GM12878 (cell line): ENCODE data around the gene WDR11. TPM values are rescaled to one million over a fixed set of nuclear protein-coding genes. Genes with fewer than 3 reads are reported as not detected.

Experiments
- BCL11A ChIP-seq: IDR thresholded peaks from 2 replicates; pipeline ENCODE4 v1.6.1; 2011; ENCODE audit warnings: low read depth, low read length
- BMI1 ChIP-seq: fragments of 450-650 bp; IDR thresholded peaks from 2 replicates; pipeline ENCODE4 v1.6.1; 2016; ENCODE audit warnings: mild to moderate bottlenecking, moderate library complexity, borderline replicate concordance
- CHD1 ChIP-seq: IDR thresholded peaks from 2 replicates; pipeline ENCODE4 v1.6.1; 2012; ENCODE audit warnings: low read depth, low read length, improper control_type of control experiment
- FOXK2 ChIP-seq: fragments of 450-650 bp; IDR thresholded peaks from 2 replicates; pipeline ENCODE4 v1.6.1; 2017; ENCODE audit warnings: mild to moderate bottlenecking, moderate library complexity
- HSF1 ChIP-seq: fragments of 150-350 bp; IDR thresholded peaks from 2 replicates; pipeline ENCODE4 v1.6.1; 2014; ENCODE audit warnings: mild to moderate bottlenecking, low read depth, low read length
- KAT2A ChIP-seq: conservative IDR thresholded peaks from 2 replicates; pipeline ENCODE4 v1.6.1; 2011; ENCODE audit warnings: low read depth, low read length; ENCODE audit not compliant: control insufficient read depth
- KLF5 ChIP-seq: fragments of 450-650 bp; IDR thresholded peaks from 2 replicates; pipeline ENCODE4 v1.6.1; 2014; ENCODE audit warnings: mild to moderate bottlenecking; ENCODE audit not compliant: partially characterized antibody
- NFIC ChIP-seq: IDR thresholded peaks from 2 replicates; pipeline ENCODE4 v1.6.1; 2012; ENCODE audit warnings: low read depth, mild to moderate bottlenecking, inconsistent platforms, low read length, moderate library complexity
- STAT1 ChIP-seq: fragments of 450-650 bp; conservative IDR thresholded peaks from 2 replicates; pipeline ENCODE4 v1.6.1; 2014; ENCODE audit warnings: antibody characterized with exemption, mild to moderate bottlenecking
- YY1 ChIP-seq: IDR thresholded peaks from 2 replicates; pipeline ENCODE4 v1.6.1; 2011; ENCODE audit warnings: low read depth, mild to moderate bottlenecking, low read length
- polyA plus RNA-seq, 11 experiments: library from polyadenylated mRNA; depleted of rRNA in 4 of 11; unstranded in 6 of 11; stranded (reverse) in 5 of 11; fragments of >200 nt; fragmentation: Nextera tagmentation in 4 of 11; fragmentation: Illumina TruSeq in 1 of 11; extraction: Ambion mirVana in 4 of 11; extraction: Trizol in 1 of 11; gene quantifications; 1 replicate in 1 of 11; 2 replicates in 10 of 11; pipeline versions ENCODE4 v1.2.1 to v1.2.3, GENCODE V29; 2011 to 2016; ENCODE audit warnings: inconsistent platforms in 2 of 11, missing spikeins in 2 of 11, low read depth in 1 of 11
- total RNA-seq, 4 experiments: library from RNA; depleted of rRNA in 3 of 4; stranded (reverse); fragments of >200 nt in 3 of 4; fragmentation: Illumina TruSeq in 1 of 4; extraction: Trizol in 1 of 4; gene quantifications; 2 replicates each; pipeline versions ENCODE4 v1.2.1 to v1.2.3, GENCODE V29; 2013 to 2021
- TF ChIP-seq, protein P1 (sequence below): fragments of 450-650 bp; IDR thresholded peaks from 2 replicates; pipeline ENCODE4 v1.6.1; 2016; ENCODE audit warnings: mild to moderate bottlenecking
- TF ChIP-seq, protein P2 (sequence below): fragments of 450-650 bp; formaldehyde crosslinking; IDR thresholded peaks from 2 replicates; pipeline ENCODE4 v1.4.0; 2022; ENCODE audit warnings: mild to moderate bottlenecking, moderate library complexity
- TF ChIP-seq, protein P3 (sequence below): IDR thresholded peaks from 2 replicates; pipeline ENCODE4 v1.6.1; 2011; ENCODE audit warnings: borderline replicate concordance, low read depth, mild to moderate bottlenecking, moderate library complexity, mixed read lengths, low read length; ENCODE audit not compliant: insufficient read depth; ENCODE audit errors: extremely low read length
- TF ChIP-seq, protein P4 (sequence below): fragments of 450-650 bp; IDR thresholded peaks from 2 replicates; pipeline ENCODE4 v1.6.1; 2018; ENCODE audit warnings: mild to moderate bottlenecking, low read depth, moderate library complexity; ENCODE audit not compliant: partially characterized antibody

Gene WDR11
- total and polyA plus RNA-seq, 10 of the 15 experiments (the other 5 are each of a cell fraction or from before 2014, with no cell fraction given) = 21.3 to 132 (median 42.6) TPM

GRCh38 chr10:120850911-120851865 lies at the start of gene WDR11 (continued):
- TF ChIP-seq, protein P1, sequence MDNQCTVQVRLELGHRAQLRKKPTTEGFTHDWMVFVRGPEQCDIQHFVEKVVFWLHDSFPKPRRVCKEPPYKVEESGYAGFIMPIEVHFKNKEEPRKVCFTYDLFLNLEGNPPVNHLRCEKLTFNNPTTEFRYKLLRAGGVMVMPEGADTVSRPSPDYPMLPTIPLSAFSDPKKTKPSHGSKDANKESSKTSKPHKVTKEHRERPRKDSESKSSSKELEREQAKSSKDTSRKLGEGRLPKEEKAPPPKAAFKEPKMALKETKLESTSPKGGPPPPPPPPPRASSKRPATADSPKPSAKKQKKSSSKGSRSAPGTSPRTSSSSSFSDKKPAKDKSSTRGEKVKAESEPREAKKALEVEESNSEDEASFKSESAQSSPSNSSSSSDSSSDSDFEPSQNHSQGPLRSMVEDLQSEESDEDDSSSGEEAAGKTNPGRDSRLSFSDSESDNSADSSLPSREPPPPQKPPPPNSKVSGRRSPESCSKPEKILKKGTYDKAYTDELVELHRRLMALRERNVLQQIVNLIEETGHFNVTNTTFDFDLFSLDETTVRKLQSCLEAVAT = peak; percentile 66
- TF ChIP-seq STAT1 (peak; percentile 85; the same call in 1 of the 2 replicates), KLF5 (peak; percentile 96), CHD1 (no peak), HSF1 (no peak), BMI1 (no peak), BCL11A (peak; percentile 11; the same call in 1 of the 2 replicates), NFIC (peak; percentile 27; the same call in 1 of the 2 replicates), KAT2A (no peak), YY1 (peak; percentile 89), FOXK2 (peak; percentile 91)
- TF ChIP-seq, protein P2, sequence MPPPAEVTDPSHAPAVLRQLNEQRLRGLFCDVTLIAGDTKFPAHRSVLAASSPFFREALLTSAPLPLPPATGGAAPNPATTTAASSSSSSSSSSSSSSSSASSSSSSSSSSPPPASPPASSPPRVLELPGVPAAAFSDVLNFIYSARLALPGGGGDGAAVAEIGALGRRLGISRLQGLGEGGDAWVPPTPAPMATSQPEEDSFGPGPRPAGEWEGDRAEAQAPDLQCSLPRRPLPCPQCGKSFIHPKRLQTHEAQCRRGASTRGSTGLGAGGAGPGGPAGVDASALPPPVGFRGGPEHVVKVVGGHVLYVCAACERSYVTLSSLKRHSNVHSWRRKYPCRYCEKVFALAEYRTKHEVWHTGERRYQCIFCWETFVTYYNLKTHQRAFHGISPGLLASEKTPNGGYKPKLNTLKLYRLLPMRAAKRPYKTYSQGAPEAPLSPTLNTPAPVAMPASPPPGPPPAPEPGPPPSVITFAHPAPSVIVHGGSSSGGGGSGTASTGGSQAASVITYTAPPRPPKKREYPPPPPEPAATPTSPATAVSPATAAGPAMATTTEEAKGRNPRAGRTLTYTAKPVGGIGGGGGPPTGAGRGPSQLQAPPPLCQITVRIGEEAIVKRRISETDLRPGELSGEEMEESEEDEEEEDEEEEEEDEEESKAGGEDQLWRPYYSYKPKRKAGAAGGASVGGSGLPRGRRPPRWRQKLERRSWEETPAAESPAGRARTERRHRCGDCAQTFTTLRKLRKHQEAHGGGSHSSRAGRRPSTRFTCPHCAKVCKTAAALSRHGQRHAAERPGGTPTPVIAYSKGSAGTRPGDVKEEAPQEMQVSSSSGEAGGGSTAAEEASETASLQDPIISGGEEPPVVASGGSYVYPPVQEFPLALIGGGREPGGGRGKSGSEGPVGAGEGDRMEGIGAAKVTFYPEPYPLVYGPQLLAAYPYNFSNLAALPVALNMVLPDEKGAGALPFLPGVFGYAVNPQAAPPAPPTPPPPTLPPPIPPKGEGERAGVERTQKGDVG (CRISPR knock-in tag) = no peak
- TF ChIP-seq, protein P3, sequence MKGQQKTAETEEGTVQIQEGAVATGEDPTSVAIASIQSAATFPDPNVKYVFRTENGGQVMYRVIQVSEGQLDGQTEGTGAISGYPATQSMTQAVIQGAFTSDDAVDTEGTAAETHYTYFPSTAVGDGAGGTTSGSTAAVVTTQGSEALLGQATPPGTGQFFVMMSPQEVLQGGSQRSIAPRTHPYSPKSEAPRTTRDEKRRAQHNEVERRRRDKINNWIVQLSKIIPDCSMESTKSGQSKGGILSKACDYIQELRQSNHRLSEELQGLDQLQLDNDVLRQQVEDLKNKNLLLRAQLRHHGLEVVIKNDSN = no peak
- TF ChIP-seq, protein P4, sequence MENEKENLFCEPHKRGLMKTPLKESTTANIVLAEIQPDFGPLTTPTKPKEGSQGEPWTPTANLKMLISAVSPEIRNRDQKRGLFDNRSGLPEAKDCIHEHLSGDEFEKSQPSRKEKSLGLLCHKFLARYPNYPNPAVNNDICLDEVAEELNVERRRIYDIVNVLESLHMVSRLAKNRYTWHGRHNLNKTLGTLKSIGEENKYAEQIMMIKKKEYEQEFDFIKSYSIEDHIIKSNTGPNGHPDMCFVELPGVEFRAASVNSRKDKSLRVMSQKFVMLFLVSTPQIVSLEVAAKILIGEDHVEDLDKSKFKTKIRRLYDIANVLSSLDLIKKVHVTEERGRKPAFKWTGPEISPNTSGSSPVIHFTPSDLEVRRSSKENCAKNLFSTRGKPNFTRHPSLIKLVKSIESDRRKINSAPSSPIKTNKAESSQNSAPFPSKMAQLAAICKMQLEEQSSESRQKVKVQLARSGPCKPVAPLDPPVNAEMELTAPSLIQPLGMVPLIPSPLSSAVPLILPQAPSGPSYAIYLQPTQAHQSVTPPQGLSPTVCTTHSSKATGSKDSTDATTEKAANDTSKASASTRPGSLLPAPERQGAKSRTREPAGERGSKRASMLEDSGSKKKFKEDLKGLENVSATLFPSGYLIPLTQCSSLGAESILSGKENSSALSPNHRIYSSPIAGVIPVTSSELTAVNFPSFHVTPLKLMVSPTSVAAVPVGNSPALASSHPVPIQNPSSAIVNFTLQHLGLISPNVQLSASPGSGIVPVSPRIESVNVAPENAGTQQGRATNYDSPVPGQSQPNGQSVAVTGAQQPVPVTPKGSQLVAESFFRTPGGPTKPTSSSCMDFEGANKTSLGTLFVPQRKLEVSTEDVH = peak; percentile 78
